HG03575 (cell line): ENCODE measurements around the gene TPCN2.
"Not testable (repeated sequence)": the region's sequence is repeated elsewhere in the genome, so short reads cannot be mapped to it uniquely, and the experiment has no call there.

Source experiments
- ATAC-seq: cut with Tn5 transposase; IDR thresholded peaks from one replicate; pipeline ENCODE4 v1.9.1; 2021; ENCODE audit not compliant: unreplicated experiment, insufficient number of reproducible peaks, low FRiP score; ENCODE audit errors: extremely low read depth

The TPCN2 gene

GRCh38 chr11:69065147-69065710 is 16.5 kb downstream of the TPCN2 start:
- no peak for ATAC-seq

- no peak for ATAC-seq
These were observed 17.7 kb downstream of the TPCN2 start for GRCh38 chr11:69066122-69067112.

GRCh38 chr11:69067200-69067599 is 18.5 kb downstream of the TPCN2 start:
- ATAC-seq, result no peak

- ATAC-seq, result no peak
These were observed 22.5 kb downstream of the TPCN2 start for GRCh38 chr11:69071086-69071800.

GRCh38 chr11:69071956-69072355 is 23.2 kb downstream of the TPCN2 start:
- ATAC-seq, result no peak

- no peak for ATAC-seq
These were observed 24.7 kb downstream of the TPCN2 start for GRCh38 chr11:69073469-69073868.

GRCh38 chr11:69074375-69075140 is 25.8 kb downstream of the TPCN2 start:
- ATAC-seq, result no peak

GRCh38 chr11:69075421-69076128 is 26.8 kb downstream of the TPCN2 start:
- ATAC-seq, result no peak

- no peak for ATAC-seq
These were observed 27.5 kb downstream of the TPCN2 start for GRCh38 chr11:69076129-69076791.

- not testable (repeated sequence) for ATAC-seq
These were observed 28.2 kb downstream of the TPCN2 start for GRCh38 chr11:69076977-69077376.

GRCh38 chr11:69078508-69078907 is 29.8 kb downstream of the TPCN2 start:
- no peak for ATAC-seq

- no peak for ATAC-seq
These were observed 30.3 kb downstream of the TPCN2 start for GRCh38 chr11:69078930-69079605.

- ATAC-seq, result no peak
These were observed 31.0 kb downstream of the TPCN2 start for GRCh38 chr11:69079661-69080256.

GRCh38 chr11:69080257-69080995 is 31.7 kb downstream of the TPCN2 start:
- ATAC-seq, result no peak

- ATAC-seq, result no peak
These were observed 32.4 kb downstream of the TPCN2 start for GRCh38 chr11:69081180-69081579.

GRCh38 chr11:69083531-69084247 is 35.0 kb downstream of the TPCN2 start:
- ATAC-seq, result no peak
